ENCODE results near the gene RPRD2. TPM values are rescaled to one million over a fixed set of nuclear protein-coding genes. Genes with fewer than 3 reads are reported as not detected.

Gene RPRD2
- total and polyA plus RNA-seq, 2 donors (not counting 1 experiment from before 2014, with no cell fraction given): 16.6 to 49.1 TPM

DNA sequence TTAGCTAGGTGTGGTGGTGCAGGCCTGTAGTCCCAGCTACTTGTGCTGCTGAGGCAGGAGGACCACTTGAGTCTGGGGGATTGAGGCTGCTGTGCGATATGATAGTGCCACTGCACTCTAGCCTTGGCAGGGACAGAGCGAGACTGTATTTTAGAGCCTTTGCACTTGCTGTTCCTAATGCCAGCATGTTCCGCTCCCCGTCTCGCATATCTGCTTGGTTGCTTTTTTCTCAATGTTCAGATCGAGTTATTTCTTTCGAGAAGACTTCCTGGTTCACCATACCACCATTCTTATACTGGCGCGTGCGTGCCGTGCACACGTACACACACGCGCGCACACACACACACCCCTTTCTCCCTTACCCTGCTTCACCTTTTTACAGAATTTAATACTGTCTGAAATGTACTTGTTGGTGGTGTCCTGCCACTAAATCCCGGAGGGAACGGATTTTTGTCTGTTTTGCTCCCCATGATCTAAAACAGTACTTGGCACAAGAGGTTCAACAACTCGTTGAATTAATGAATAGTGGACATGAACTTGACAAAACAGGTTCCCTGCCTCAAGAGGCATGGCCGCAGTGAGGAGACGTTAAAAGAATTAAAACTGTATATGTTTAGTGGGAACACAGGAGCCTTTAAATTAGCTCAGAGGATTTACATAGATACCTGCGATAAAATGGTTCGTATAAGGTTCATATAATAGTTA is 1.1 kb upstream of the RPRD2 start:
- H3K9ac ChIP-seq (ENCODE audit: low read length): peak overlapping the region; percentile 84

More for the DNA sequence above, 1.1 kb upstream of the RPRD2 start:
- peak overlapping the region; percentile 80 for H3K4me2 ChIP-seq (replicated peaks; ENCODE audit: low read depth, low read length, poor library complexity, severe bottlenecking)
- TF ChIP-seq, protein P1, sequence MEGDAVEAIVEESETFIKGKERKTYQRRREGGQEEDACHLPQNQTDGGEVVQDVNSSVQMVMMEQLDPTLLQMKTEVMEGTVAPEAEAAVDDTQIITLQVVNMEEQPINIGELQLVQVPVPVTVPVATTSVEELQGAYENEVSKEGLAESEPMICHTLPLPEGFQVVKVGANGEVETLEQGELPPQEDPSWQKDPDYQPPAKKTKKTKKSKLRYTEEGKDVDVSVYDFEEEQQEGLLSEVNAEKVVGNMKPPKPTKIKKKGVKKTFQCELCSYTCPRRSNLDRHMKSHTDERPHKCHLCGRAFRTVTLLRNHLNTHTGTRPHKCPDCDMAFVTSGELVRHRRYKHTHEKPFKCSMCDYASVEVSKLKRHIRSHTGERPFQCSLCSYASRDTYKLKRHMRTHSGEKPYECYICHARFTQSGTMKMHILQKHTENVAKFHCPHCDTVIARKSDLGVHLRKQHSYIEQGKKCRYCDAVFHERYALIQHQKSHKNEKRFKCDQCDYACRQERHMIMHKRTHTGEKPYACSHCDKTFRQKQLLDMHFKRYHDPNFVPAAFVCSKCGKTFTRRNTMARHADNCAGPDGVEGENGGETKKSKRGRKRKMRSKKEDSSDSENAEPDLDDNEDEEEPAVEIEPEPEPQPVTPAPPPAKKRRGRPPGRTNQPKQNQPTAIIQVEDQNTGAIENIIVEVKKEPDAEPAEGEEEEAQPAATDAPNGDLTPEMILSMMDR (IDR thresholded peaks at IDR 0.05): no peak
- H3K79me2 ChIP-seq (ENCODE audit: control insufficient read depth, insufficient read depth, low read length): peaks cover 36% of the 10 kb centered on the region
- no peaks in the 10 kb centered on the region for H3K27me3 ChIP-seq (replicated peaks in 1 of 4; ENCODE audit: control extremely low read depth in 1 of 4, control insufficient read depth in 3 of 4, insufficient read depth in 4 of 4, low read length in 3 of 4)
- peak overlapping the region; percentile 99 for H3K27ac Mint-ChIP-seq
- ATAC-seq (ENCODE audit: low read depth) (no peak), DNase-seq (peak; percentile 70)
- H2AFZ ChIP-seq (ENCODE audit: insufficient read depth, low read depth, low read length, poor library complexity, severe bottlenecking): peak overlapping the region; percentile 92
- H3K27ac ChIP-seq (ENCODE audit: low read length in 2 of 2): peak overlapping the region; percentile 87 to 90
- WGBS (ENCODE audit: insufficient coverage): 91% methylated on average over 10 of the region's 22 CpGs
- peak overlapping the region; percentile 99 for H3K4me3 Mint-ChIP-seq
- intact Hi-C loops (cut with micrococcal nuclease): loop anchor here (1.0 to 5.0 kb wide), 4 partner anchors 42 to 616 kb away; partner anchors contain the start of genes ENSA and PRPF3
- H3K36me3 ChIP-seq (replicated peaks in 1 of 2; ENCODE audit: control extremely low read depth in 1 of 2, control insufficient read depth in 1 of 2, extremely low read depth in 1 of 2, insufficient read depth in 2 of 2, low read length in 1 of 2): no peaks in the 10 kb centered on the region
- peaks cover 0 to 5% (median 4%) of the 10 kb centered on the region in 3 donors for H3K9me3 ChIP-seq (ENCODE audit: control extremely low read depth in 1 of 3, control insufficient read depth in 2 of 3, insufficient read depth in 1 of 3, low read length in 2 of 3)
- peak overlapping the region; percentile 74 to 99 (median 86) for H3K4me3 ChIP-seq (ENCODE audit: control extremely low read depth in 1 of 5, extremely low read depth in 1 of 5, insufficient read depth in 1 of 5, low read depth in 2 of 5, low read length in 4 of 5)
- H3K4me1 Mint-ChIP-seq: peaks cover 30% of the 10 kb centered on the region
- CTCF ChIA-PET: interaction anchor here (1.2 to 1.4 kb wide), 2 partner anchors 9 to 25 kb away, joined by 3 read pairs; no protein-coding TSS in a partner anchor
- peaks cover 21 to 24% of the 10 kb centered on the region in 2 donors for H3K4me1 ChIP-seq (ENCODE audit: control insufficient read depth in 2 of 2, insufficient read depth in 2 of 2, low read length in 2 of 2)
- no peaks in the 10 kb centered on the region for H3K27me3 Mint-ChIP-seq
- no peaks in the 10 kb centered on the region for H4K20me1 ChIP-seq (ENCODE audit: control insufficient read depth, insufficient read depth, low read length, poor library complexity, severe bottlenecking)
- POLR2A ChIA-PET: interaction anchor here (0.6 to 1.9 kb wide), 7 partner anchors 21 to 1685 kb away, joined by 3 to 9 read pairs (median 5); partner anchors contain the start of genes MCL1, POGZ and PRPF3
- no peaks in the 10 kb centered on the region for H3K9me3 Mint-ChIP-seq (ENCODE audit: insufficient read depth)
